Immature natural killer cell (primary cell): ENCODE results near the gene FGF14. TPM values are rescaled to one million over a fixed set of nuclear protein-coding genes. Genes with fewer than 3 reads are reported as not detected.

Source experiments
- DNase-seq, 3 donors: peaks; one replicate each; pipeline ENCODE4 v3.0.0; 2022; ENCODE audit warnings: mixed read lengths in 1 of 3
- H3K27ac Mint-ChIP-seq, 6 donors: one replicate each; pipeline ENCODE4 v1.8.0; 2020; ENCODE audit warnings: mixed read lengths in 6 of 6, mild to moderate bottlenecking in 5 of 6, inconsistent platforms in 4 of 6, moderate library complexity in 3 of 6
- H3K27me3 Mint-ChIP-seq, 3 donors: one replicate each; pipeline ENCODE4 v1.8.0; 2020 to 2021; ENCODE audit warnings: low read depth in 3 of 3, mild to moderate bottlenecking in 3 of 3, mixed read lengths in 3 of 3, moderate library complexity in 3 of 3, inconsistent platforms in 1 of 3
- H3K36me3 Mint-ChIP-seq, 3 donors: one replicate each; pipeline ENCODE4 v1.8.0; 2020; ENCODE audit warnings: mixed read lengths in 3 of 3, inconsistent platforms in 2 of 3, mild to moderate bottlenecking in 2 of 3
- H3K4me1 Mint-ChIP-seq, 2 donors: one replicate each; pipeline ENCODE4 v1.8.0; 2020; ENCODE audit warnings: inconsistent platforms in 2 of 2, mild to moderate bottlenecking in 2 of 2, mixed read lengths in 2 of 2, moderate library complexity in 1 of 2
- H3K4me3 Mint-ChIP-seq, 5 donors: one replicate each; pipeline ENCODE4 v1.8.0; 2020; ENCODE audit warnings: mild to moderate bottlenecking in 5 of 5, mixed read lengths in 5 of 5, inconsistent platforms in 3 of 5, moderate library complexity in 3 of 5
- H3K9me3 Mint-ChIP-seq, 6 donors: one replicate each; pipeline ENCODE4 v1.8.0; 2020; ENCODE audit warnings: mild to moderate bottlenecking in 6 of 6, mixed read lengths in 6 of 6, inconsistent platforms in 4 of 6, moderate library complexity in 3 of 6
- polyA plus RNA-seq, 3 donors: library from polyadenylated mRNA; unstranded; fragments of 300-500 nt; fragmentation: Illumina TruSeq; gene quantifications; one replicate each; pipeline ENCODE4 v1.2.3, GENCODE V29; 2021

FGF14 gene
- polyA plus RNA-seq, 3 donors from 2014 or later, result not detected

DNA sequence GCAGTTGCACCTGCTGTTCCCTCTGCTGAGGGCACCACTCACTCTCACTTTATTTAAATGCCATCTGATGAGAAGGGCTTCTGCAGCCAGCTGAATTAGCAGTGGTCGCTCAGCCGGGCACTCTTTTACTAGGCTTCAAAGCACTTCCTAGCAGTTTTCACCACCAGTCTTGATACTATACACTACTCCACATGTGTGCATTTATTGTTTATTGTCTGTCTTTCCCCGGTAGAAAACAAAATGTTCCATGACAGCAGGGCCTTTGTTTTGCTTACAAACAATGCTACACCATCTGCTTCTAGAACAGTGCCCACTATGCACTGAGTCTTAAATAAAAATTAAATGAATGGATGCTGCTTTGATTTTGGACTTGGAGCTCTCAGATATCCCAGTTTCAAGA, 404.9 kb downstream of the FGF14 start:
- Mint-ChIP-seq H3K27me3 (no peaks in the 10 kb centered on the region), H3K4me1 (no peaks in the 10 kb centered on the region)

DNA sequence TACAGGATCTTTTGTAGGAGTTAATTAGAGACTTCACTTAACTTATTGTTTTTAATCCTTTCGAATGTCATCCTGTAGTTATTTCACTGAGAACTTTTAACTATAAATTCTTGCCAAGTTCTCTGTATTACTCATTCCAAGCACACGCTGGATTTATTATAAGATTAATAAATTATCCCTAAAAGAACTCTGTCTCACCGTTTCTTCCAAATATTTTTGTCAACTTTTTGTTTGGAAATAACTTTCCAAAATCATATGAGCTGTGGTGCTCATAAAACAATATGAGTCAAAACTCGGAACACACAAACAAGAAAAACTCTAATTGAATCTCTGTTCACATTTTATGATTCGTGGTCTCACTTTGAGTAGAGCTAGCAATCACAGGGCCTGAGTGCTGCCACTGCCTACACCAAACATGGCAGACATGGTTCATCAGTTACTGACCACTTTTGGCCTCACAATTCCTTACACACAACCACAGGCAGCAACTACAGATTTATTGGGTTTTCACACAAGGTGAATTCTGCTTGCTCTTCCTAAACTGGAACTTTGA, 412.0 kb downstream of the FGF14 start:
- H3K9me3 Mint-ChIP-seq, result peaks cover 0 to 14% (median 10%) of the 10 kb centered on the region in 6 donors
- DNase-seq, result no peak
- no peak overlapping the region for H3K27ac Mint-ChIP-seq
- no peaks in the 10 kb centered on the region for H3K4me1 Mint-ChIP-seq
- no peaks in the 10 kb centered on the region for H3K36me3 Mint-ChIP-seq
- no peak overlapping the region for H3K4me3 Mint-ChIP-seq
- H3K27me3 Mint-ChIP-seq, result peaks cover 0 to 3% (median 0%) of the 10 kb centered on the region in 3 donors

More for the DNA sequence above, 404.9 kb downstream of the FGF14 start:
- Mint-ChIP-seq H3K27ac (no peak overlapping the region), H3K9me3 (peaks cover 0 to 12% (median 5%) of the 10 kb centered on the region in 6 donors), H3K36me3 (no peaks in the 10 kb centered on the region), H3K4me3 (no peak overlapping the region)
- DNase-seq, result no peak

DNA sequence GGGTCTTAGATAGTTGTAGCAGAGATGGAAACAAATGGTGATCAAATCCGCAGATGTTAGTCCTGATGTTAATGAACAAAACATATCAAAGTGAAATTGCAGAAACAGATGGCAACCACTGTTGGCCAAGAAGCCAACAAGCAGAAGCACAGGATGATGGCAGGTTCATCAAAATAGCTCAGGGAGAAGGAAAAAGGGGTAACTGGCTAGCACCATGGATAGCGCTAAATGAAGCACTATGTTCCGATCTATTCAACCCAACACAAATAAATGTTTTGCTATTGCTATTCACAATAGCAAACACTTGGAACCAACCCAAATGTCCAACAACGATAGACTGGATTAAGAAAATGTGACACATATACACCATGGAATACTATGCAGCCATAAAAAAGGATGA, 413.7 kb downstream of the FGF14 start:
- Mint-ChIP-seq H3K27me3 (peaks cover 0 to 3% (median 0%) of the 10 kb centered on the region in 3 donors), H3K36me3 (no peaks in the 10 kb centered on the region), H3K27ac (no peak overlapping the region), H3K4me1 (no peaks in the 10 kb centered on the region), H3K9me3 (peaks cover 0 to 14% (median 10%) of the 10 kb centered on the region in 6 donors), H3K4me3 (no peak overlapping the region)
- no peak for DNase-seq

- no peaks in the 10 kb centered on the region for H3K4me1 Mint-ChIP-seq
- H3K9me3 Mint-ChIP-seq, result peaks cover 0 to 7% (median 6%) of the 10 kb centered on the region in 6 donors
- no peak overlapping the region for H3K4me3 Mint-ChIP-seq
- DNase-seq, result no peak
- H3K27ac Mint-ChIP-seq, result no peak overlapping the region
- H3K36me3 Mint-ChIP-seq, result no peaks in the 10 kb centered on the region
- H3K27me3 Mint-ChIP-seq, result peaks cover 0 to 3% (median 0%) of the 10 kb centered on the region in 3 donors
These were observed 415.5 kb downstream of the FGF14 start for GRCh38 chr13:101986316-101986715.

DNA sequence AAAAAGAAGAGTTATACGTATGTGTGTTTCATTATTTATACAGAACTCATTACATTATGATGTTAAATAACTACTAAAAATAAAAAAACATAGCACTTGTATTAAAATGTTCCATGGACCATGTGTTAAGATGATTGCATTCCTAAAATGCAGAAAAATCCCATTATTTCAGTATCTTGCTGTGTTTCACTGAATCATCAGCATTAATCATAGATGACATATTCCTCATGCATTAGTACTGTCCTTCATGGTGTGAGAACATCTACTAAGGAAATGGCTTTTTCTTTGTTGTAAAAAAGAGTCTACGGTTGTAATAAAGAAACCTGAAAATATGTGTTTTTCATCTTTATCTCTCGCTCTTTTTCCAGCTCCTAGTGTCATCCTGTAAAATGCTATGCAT, 416.5 kb downstream of the FGF14 start:
- H3K36me3 Mint-ChIP-seq, result no peaks in the 10 kb centered on the region
- no peaks in the 10 kb centered on the region for H3K4me1 Mint-ChIP-seq
- no peak overlapping the region for H3K4me3 Mint-ChIP-seq
- no peak overlapping the region for H3K27ac Mint-ChIP-seq
- H3K27me3 Mint-ChIP-seq, result peaks cover 0 to 3% (median 0%) of the 10 kb centered on the region in 3 donors
- H3K9me3 Mint-ChIP-seq, result peaks cover 0 to 7% (median 4%) of the 10 kb centered on the region in 6 donors
- DNase-seq, result no peak

GRCh38 chr13:101982903-101983302, 418.9 kb downstream of the FGF14 start:
- Mint-ChIP-seq H3K9me3 (peaks cover 0 to 4% (median 3%) of the 10 kb centered on the region in 6 donors), H3K4me3 (no peak overlapping the region), H3K27ac (no peak overlapping the region), H3K4me1 (no peaks in the 10 kb centered on the region), H3K36me3 (no peaks in the 10 kb centered on the region), H3K27me3 (no peaks in the 10 kb centered on the region)
- DNase-seq, result no peak

DNA sequence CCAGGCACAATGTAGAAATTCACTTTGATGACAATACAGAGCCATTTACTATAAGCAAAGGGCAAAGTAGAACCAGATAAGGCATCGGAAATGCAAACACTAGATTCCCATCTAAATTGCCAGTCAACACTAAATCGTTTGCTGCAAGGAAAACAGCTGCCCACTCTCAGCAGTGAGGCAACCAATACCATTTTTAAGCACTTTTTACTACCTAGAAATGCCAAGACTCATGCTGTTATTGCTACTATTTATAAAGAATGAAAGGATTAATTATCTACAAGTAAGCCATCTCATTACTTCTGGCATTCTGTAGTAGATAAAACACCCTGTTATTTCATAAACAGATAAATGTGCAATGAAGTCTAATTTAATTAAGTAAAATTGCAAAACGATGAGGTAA, 422.0 kb downstream of the FGF14 start:
- Mint-ChIP-seq H3K9me3 (peaks cover 0 to 10% (median 4%) of the 10 kb centered on the region in 6 donors), H3K27ac (no peak overlapping the region), H3K27me3 (no peaks in the 10 kb centered on the region), H3K4me1 (no peaks in the 10 kb centered on the region), H3K36me3 (no peaks in the 10 kb centered on the region), H3K4me3 (no peak overlapping the region)
- DNase-seq, result no peak

DNA sequence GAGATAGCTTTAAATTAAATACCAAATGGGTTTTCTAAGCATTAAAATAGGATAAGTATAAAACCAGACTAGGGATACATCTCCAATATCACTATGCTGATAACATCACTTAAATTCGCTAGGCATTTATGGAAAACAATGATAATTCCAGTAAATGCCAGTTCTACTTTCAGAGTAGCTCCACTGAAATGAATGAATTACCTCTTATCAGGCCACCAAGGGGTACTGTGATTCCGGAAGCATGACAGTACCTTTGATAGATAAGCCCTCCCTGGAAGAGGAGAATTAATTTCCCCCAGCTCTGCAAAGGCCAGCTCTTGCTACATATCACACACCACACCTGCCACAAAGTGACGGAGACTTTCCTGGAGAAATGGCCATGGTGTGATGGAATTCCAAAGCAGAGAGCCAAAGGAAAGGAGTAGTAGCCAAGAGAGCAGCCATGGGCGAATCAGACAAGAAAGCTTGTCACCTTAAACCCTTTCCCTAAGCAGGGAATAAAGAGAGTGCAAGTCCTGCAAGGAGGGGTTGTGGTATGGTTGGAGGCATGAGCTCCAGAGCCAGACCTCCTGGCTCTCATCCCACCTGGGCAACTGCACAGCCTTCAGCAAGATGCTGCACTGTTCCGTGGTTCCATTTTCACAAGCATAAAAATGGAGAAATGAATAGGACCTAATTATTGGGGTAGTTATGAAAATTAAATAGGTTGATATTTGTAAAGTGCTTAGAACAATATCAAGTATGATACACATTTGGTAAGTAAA, 423.1 kb downstream of the FGF14 start:
- Mint-ChIP-seq H3K27ac (no peak overlapping the region), H3K9me3 (peaks cover 2 to 14% (median 4%) of the 10 kb centered on the region in 6 donors), H3K36me3 (no peaks in the 10 kb centered on the region), H3K27me3 (no peaks in the 10 kb centered on the region), H3K4me3 (no peak overlapping the region), H3K4me1 (no peaks in the 10 kb centered on the region)
- no peak for DNase-seq

- Mint-ChIP-seq H3K27ac (no peak overlapping the region), H3K4me1 (no peaks in the 10 kb centered on the region), H3K9me3 (peaks cover 2 to 14% (median 4%) of the 10 kb centered on the region in 6 donors)
These were observed 424.4 kb downstream of the FGF14 start for GRCh38 chr13:101977475-101977874.

GRCh38 chr13:101972191-101972590, 429.7 kb downstream of the FGF14 start:
- Mint-ChIP-seq H3K27ac (no peak overlapping the region), H3K27me3 (peaks cover 0 to 5% (median 2%) of the 10 kb centered on the region in 3 donors), H3K4me1 (no peaks in the 10 kb centered on the region), H3K9me3 (peaks cover 4 to 13% (median 5%) of the 10 kb centered on the region in 6 donors), H3K4me3 (no peak overlapping the region), H3K36me3 (no peaks in the 10 kb centered on the region)
- DNase-seq, result no peak

More at GRCh38 chr13:101977475-101977874, 424.4 kb downstream of the FGF14 start:
- no peak for DNase-seq
- no peak overlapping the region for H3K4me3 Mint-ChIP-seq
- H3K36me3 Mint-ChIP-seq, result no peaks in the 10 kb centered on the region
- H3K27me3 Mint-ChIP-seq, result peaks cover 0 to 3% (median 0%) of the 10 kb centered on the region in 3 donors

- Mint-ChIP-seq H3K4me1 (no peaks in the 10 kb centered on the region), H3K36me3 (no peaks in the 10 kb centered on the region), H3K27ac (no peak overlapping the region), H3K27me3 (peaks cover 0 to 5% (median 2%) of the 10 kb centered on the region in 3 donors), H3K4me3 (no peak overlapping the region), H3K9me3 (peaks cover 2 to 10% (median 4%) of the 10 kb centered on the region in 6 donors)
- no peak for DNase-seq
These were observed 431.5 kb downstream of the FGF14 start for GRCh38 chr13:101970341-101970740.

DNA sequence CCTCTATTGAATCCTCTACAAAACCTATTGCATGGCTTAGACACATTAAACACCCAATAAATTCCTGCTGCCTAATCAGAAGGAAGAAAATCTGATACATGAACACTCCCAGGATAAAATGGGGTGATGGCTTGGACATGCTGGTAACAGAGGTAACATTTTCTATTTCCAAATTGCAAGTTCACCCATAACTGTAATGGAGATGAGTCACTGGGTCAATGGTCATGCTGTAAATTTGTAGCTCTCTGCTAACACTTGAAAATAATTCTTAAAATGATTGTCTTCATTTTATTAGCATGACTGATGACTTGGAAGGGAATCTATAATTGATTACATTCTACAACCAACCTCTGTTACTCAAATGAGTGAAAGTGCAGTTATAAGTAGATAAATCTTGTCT, 434.1 kb downstream of the FGF14 start:
- Mint-ChIP-seq H3K27me3 (peaks cover 0 to 8% (median 4%) of the 10 kb centered on the region in 3 donors), H3K36me3 (no peaks in the 10 kb centered on the region), H3K4me1 (no peaks in the 10 kb centered on the region), H3K9me3 (peaks cover 0 to 16% (median 2%) of the 10 kb centered on the region in 6 donors), H3K27ac (no peak overlapping the region), H3K4me3 (no peak overlapping the region)
- no peak for DNase-seq

DNA sequence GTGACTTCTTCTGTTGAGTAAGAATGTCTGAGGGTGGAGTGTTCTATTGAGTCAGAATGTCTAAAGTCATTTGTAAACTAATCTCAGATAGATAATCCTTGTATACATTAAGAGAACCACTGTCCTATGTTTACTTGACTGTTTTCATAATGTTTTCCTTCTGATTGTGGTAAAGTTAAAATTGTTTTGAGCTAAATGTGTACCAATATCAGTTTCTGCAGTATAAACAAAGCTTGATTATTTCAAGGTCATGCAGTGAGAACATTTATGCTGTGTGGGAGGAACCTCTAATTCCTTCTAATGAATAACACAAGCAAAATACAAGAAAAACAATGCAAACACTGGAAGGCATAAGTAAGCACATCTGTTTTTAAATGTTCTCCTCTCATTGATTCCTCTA, 434.6 kb downstream of the FGF14 start:
- Mint-ChIP-seq H3K36me3 (no peaks in the 10 kb centered on the region), H3K27ac (no peak overlapping the region)

GRCh38 chr13:101965096-101965495, 436.8 kb downstream of the FGF14 start:
- Mint-ChIP-seq H3K27ac (no peak overlapping the region), H3K4me3 (no peak overlapping the region), H3K27me3 (peaks cover 0 to 6% (median 2%) of the 10 kb centered on the region in 3 donors), H3K9me3 (peaks cover 0 to 22% (median 2%) of the 10 kb centered on the region in 6 donors), H3K4me1 (no peaks in the 10 kb centered on the region), H3K36me3 (no peaks in the 10 kb centered on the region)
- no peak for DNase-seq

More for the DNA sequence above, 434.6 kb downstream of the FGF14 start:
- no peak overlapping the region for H3K4me3 Mint-ChIP-seq
- DNase-seq, result no peak
- H3K27me3 Mint-ChIP-seq, result peaks cover 0 to 8% (median 2%) of the 10 kb centered on the region in 3 donors
- no peaks in the 10 kb centered on the region for H3K4me1 Mint-ChIP-seq
- H3K9me3 Mint-ChIP-seq, result peaks cover 0 to 16% (median 2%) of the 10 kb centered on the region in 6 donors
